NCI-H2227 (cell line): Measurements from ENCODE around the gene MAML3.
A peak's percentile ranks its signal among the peaks of the same experiment; 100 is the strongest.

Experiments
- DNase-seq: peaks from one replicate; lab custom pipeline; 2025; ENCODE audit not compliant: unreplicated experiment; lab: John Stamatoyannopoulos, UW

MAML3 gene

GRCh38 chr4:139851133-139851532 lies 302.9 kb downstream of the MAML3 start:
- no peak for DNase-seq

GRCh38 chr4:139849219-139849618 lies 304.8 kb downstream of the MAML3 start:
- peak; percentile 38 for DNase-seq

- DNase-seq, result no peak
Measured at GRCh38 chr4:139848028-139848427, 306.0 kb downstream of the MAML3 start.

GRCh38 chr4:139847602-139848001 lies 306.4 kb downstream of the MAML3 start:
- DNase-seq, result no peak

GRCh38 chr4:139846766-139847165 lies 307.2 kb downstream of the MAML3 start:
- no peak for DNase-seq

GRCh38 chr4:139845453-139846093 lies 308.4 kb downstream of the MAML3 start:
- DNase-seq, result no peak

- no peak for DNase-seq
Measured at GRCh38 chr4:139844459-139845036, 309.4 kb downstream of the MAML3 start.

GRCh38 chr4:139844057-139844456 lies 309.9 kb downstream of the MAML3 start:
- no peak for DNase-seq

- no peak for DNase-seq
Measured at GRCh38 chr4:139843641-139844040, 310.3 kb downstream of the MAML3 start.

GRCh38 chr4:139841464-139842195 lies 312.4 kb downstream of the MAML3 start:
- DNase-seq, result peak; percentile 54

GRCh38 chr4:139840773-139841172 lies 313.2 kb downstream of the MAML3 start:
- no peak for DNase-seq

GRCh38 chr4:139839403-139840031 lies 314.5 kb downstream of the MAML3 start:
- DNase-seq, result no peak

- DNase-seq, result no peak
Measured at GRCh38 chr4:139838811-139839210, 315.2 kb downstream of the MAML3 start.

- DNase-seq, result no peak
Measured at GRCh38 chr4:139834981-139835391, 319.0 kb downstream of the MAML3 start.

- DNase-seq, result no peak
Measured at GRCh38 chr4:139834226-139834662, 319.7 kb downstream of the MAML3 start.

- peak; percentile 56 for DNase-seq
Measured at GRCh38 chr4:139833151-139833910, 320.7 kb downstream of the MAML3 start.

- no peak for DNase-seq
Measured at GRCh38 chr4:139828966-139829664, 324.9 kb downstream of the MAML3 start.

GRCh38 chr4:139826426-139826825 lies 327.6 kb downstream of the MAML3 start:
- peak; percentile 31 for DNase-seq

- DNase-seq, result peak; percentile 53
Measured at GRCh38 chr4:139825523-139826014, 328.4 kb downstream of the MAML3 start.

- DNase-seq, result no peak
Measured at GRCh38 chr4:139824882-139825522, 329.0 kb downstream of the MAML3 start.
